T47D (cell line): ENCODE data around the gene ZNF740.
A peak's percentile ranks its signal among the peaks of the same experiment; 100 is the strongest.
"Not testable (repeated sequence)": the region's sequence is repeated elsewhere in the genome, so short reads cannot be mapped to it uniquely, and the experiment has no call there.

Experiments used
- DNase-seq, 2 experiments: peaks; one replicate each; pipeline versions ENCODE4 v3.0.0 to v3.0.0-alpha.2; 2011 to 2012; ENCODE audit warnings: low read depth in 1 of 2, low spot score in 1 of 2
- JUND ChIP-seq: IDR thresholded peaks from 2 replicates; pipeline ENCODE4 v1.6.1; 2012; ENCODE audit warnings: low read depth
- in situ Hi-C: cut with HindIII; loops from 2 replicates; pipeline ENCODE4 v1.10.0; 2016; ENCODE audit warnings: low sequenced_read_pairs, low pct_unique_long_range_greater_than_20kb

The ZNF740 gene

DNA sequence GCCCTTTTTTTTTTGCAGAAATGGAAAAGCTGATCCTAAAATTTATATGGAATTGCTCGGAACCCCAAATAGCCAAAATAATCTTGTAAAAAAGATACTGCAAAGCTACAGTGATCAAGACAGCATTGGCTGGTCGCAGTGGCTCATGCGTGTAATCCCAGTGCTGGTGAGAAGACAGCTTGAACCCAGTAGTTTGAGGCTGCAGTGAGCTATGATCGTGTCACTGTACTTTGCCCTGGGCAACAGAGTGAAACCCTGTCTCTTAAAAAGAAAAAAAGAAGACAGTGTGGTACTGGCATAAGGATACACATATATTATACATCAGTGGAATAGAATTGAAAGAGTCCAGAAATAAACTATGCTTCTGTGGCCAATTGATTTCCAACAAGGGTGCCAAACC lies 21.1 kb downstream of the ZNF740 start:
- in situ Hi-C loops = no loop called here
- no peak for TF ChIP-seq JUND
- DNase-seq = no peak

DNA sequence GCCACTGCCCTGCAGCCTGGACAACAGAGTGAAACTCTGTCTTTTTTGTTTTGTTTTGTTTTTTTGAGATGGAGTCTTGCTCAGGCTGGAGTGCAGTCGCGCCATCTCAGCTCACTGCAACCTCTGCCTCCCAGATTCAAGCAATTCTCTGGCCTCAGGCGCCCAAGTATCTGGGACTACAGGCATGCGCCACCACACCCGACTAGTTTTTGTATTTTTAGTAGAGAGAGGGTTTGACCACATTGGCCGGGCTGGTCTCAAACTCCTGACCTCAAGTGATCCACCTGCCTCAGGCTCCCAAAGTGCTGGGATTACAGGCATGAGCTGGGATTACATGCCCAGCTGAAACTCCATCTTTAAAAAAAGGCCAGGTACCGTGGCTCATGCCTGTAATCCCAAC lies 21.8 kb downstream of the ZNF740 start:
- DNase-seq, in situ Hi-C loops: not testable (repeated sequence)

DNA sequence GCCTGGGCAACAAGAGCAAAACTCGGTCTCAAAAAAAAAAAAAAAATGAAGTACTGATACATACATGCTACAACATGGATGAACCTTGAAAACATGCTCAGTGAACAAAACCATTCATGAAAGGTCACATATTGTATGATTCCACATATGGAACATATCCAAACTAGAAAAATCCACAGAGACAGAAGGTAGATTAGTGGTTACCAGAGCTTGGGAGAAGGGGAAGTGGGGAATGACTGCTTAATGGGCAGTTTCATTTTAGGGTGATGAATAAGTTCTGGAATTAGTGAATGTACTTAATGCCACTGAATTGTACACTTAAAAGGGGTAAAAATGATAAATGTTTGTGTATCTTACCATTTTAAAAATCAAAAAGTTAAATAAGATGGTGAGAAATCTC lies 23.8 kb downstream of the ZNF740 start:
- DNase-seq = no peak
- no peak for TF ChIP-seq JUND
- in situ Hi-C loops = no loop called here

DNA sequence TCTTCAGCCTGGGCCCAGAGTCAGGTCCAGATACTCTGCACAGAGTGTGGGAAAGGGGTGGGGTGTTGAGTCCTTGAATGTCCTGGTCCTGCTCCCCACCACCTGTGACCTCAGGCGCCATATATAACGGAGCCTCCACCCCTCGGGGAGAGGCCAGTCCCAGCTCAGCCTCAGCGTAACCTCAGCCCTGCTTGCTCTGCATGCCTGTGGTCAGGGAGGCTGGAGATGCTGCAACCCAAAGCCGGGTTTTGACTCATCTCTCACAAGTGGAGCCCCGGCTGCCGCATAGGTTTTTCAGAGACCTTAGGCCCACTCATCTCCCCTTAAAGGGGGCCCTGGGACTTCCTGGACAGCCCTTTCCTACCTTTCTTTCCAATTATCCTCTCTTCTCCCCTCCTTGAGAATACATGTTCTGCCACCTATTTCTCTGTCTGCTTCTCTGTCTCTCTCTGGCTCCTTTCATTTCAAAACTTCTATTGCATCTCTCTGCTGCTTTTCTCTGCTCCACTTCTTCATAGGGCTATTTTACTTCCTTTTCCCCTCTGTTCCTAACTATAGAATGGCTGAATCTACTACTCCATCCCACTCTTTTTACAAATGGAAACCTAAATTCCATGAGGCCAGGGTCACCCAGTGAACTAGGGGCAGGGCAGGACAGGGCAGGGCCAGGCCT lies 25.4 kb downstream of the ZNF740 start:
- DNase-seq = no peak
- in situ Hi-C loops = no loop called here

DNA sequence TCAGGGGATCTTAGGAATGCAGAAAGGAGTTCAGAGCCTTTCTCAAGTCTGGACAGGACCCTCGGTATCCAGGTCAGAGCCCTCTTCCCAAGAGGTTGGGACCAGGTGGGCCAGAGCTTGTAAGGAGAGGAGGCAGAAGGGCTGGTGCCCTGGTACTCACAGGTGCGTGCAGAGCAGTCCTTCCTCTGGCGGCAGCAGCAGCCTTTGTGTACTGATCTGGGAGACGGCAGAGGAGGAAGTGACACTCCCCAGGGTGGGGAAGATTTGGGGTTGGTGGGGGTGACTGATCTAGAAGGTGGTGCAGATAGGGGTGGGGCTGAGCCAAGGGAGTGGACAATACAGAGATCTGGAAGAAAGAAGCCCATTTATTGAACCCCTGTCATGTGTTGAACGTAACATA lies 26.5 kb downstream of the ZNF740 start, which contains the start of gene ITGB7:
Gene ITGB7, minus strand, starts transcription at position 210 of the 400 bp plus-strand sequence. CDS start 6,808 bp downstream, outside the sequence.
- no peak for TF ChIP-seq JUND
- DNase-seq = no peak
- in situ Hi-C loops = no loop called here

More for the DNA sequence above, 25.4 kb downstream of the ZNF740 start:
- TF ChIP-seq JUND = no peak

DNA sequence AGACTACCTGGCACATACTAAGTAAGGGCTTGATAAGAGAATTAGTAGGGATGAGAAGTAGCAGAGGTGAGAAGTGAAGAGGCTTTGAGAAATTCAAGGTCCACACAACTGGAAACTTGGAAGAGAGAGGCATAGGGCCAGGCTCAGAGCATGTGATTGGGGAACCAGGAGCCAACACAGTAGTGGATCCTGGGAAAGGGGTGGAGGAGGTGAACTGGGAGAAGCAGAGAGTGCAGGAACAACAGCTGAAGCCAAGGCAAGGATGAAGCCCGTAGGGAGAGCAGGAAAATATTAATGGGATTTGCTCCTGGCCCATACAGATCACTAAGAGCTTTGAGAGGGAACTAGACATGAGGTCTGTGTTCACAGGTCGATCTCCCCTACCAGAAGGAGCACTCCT lies 27.9 kb downstream of the ZNF740 start:
- no peak for TF ChIP-seq JUND
- in situ Hi-C loops = no loop called here
- no peak for DNase-seq

DNA sequence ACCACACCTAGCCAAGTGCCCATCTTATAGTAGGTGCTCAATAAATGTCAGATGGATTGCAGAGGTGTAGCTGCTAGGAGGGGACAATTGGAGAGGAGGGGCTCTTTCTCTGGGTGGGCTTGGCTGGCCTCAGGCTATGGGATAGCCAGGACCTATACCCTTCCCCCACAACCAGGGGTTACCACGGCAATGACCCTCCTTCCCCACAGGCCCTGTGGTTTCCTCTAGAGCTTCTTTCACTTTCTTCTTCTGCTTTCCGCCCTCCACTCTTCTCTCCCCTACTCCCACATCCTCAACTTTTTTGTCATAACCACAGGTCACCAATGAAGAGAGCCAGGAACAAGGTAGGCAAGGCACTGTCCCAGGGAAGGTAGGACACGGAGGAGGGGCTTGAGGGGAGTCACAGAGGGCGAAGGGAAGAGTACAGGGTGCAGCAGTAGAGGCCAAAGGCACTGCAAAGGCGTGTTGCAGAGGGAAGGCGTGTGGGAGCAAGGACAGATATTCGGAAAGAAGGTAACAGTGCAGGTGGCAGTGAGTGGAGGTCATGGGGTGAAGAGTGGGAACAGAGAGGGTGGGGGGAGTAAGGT lies 28.4 kb downstream of the ZNF740 start:
- no peak for DNase-seq
- no peak for TF ChIP-seq JUND
- in situ Hi-C loops = no loop called here

DNA sequence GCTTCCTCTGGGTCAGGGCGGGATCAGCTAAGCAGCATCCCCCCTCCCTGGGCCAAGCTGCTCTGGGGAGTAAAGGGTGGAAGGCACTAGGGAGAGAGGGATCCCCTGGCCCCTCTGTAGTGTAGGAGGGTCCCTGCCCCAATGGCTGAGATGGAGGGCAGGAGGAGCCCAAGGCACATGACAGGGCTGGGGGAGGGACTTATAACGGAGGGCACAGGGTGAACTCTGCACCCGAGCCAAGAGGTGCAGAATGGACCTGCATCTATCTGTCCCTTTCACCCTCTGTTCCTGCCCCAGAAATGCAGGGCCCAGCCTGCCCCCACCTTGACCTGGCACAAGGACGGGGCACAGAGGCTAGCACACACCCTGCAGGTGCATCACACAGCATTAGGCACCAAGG lies 30.3 kb downstream of the ZNF740 start:
- in situ Hi-C loops = no loop called here
- TF ChIP-seq JUND = no peak
- DNase-seq = no peak

DNA sequence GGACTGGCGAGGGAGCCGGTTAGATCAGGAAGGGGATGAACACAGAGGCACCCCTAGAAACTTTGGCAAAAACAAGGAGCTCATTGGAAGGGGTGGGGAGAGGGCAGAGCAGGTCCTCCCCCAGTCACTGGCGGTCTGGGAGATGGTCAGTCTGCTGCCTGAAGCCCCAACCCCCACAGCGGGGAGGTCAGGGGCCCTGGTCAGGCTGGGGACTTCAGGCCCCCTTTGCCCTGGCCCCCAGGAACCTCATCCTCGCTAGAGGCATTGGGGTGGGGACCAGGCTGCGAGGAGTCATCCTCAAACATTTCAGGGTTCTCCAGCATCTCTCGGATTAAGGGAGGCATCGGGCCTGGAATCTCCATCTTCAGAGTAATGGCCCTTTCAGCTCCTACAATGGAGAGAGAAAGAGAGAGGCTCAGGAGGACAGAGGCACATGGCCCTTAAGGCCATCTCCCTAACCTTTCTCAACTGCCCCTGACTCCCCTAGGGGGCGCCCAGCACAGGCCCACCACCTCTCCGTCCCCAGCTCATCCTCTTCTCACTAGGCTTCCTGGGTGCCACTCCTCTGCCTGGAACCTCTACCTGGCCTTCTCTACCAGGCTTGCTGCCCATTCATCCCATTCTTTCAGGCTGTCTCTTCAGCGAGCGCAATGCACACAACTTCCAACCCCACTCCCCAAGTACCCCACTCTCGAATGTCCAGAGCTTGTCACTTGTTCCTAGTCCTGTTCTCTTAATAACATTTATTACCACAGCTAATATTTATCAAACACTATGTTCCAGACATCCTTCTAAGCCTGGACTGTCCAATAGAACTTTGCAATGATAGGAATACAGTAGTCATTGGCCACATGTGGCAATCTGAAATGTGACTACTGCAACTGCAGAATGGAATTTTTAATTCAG lies 31.2 kb downstream of the ZNF740 start:
- in situ Hi-C loops = no loop called here
- TF ChIP-seq JUND = no peak
- no peak for DNase-seq

DNA sequence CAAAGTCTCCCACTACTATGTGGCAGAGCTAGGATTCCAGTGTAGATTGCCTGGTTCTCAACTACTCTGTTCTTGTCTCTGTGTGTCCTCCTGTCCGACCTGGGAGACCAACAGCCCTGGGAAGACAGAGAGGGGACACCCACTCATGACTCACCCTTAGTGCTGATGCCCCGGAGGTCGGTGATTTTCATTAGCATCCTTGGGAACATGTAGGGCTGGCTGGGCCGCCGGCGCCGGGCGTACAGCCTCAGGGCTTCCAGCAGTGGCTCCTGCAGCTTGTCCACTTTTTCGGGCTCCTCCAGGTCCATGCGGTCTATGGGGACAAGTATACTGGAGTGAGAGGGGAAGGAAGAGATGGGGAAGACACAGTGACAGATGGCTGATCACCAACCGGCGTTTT lies 32.4 kb downstream of the ZNF740 start:
- in situ Hi-C loops = no loop called here
- no peak for DNase-seq
- TF ChIP-seq JUND = no peak

DNA sequence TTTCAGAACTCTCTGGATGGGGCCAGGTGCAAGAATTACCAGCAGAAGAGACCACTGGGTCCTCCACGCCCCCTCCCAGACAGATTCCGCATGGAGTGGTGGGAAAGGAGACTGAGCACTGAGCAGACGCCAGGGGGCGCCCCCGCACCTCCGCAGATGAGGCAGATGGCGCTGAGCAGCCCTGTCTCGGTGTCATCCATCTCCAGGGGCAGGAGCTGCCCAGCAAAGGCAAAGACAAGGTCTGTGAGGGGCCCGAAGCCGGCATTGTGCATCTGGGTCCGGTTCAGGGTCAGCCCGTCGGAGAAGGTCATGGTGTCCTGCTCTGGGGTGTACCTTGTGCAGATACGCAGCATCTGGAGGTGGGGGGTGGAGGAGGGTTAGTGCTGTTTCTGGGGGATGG lies 32.8 kb downstream of the ZNF740 start:
- in situ Hi-C loops = no loop called here
- peak; percentile 80 to 89 for DNase-seq
- no peak for TF ChIP-seq JUND

DNA sequence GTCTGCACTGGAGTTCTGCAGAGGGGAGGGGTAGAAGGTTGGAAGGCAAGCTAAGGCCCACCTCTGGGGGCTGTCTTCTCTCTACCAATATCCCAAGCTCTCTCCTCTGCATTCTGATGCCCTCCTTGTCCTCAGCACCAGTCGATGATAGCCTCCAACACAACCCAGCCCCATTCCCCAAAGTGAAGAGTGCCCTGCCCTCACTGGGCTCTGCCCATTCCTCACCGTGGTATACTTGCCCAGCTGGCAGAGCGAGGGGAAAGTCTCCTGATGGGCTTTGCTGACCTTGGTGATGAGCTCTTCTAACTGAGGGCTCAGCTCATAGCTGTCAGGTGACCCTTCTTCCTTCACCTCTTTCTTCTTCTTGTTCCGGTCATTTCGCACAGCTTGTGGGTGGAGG lies 33.7 kb downstream of the ZNF740 start:
- no peak for DNase-seq
- no peak for TF ChIP-seq JUND
- in situ Hi-C loops = no loop called here
